Fibroblast of the aortic adventitia (primary cell): ENCODE measurements around the gene MAS1. TPM values are rescaled to one million over a fixed set of nuclear protein-coding genes. Genes with fewer than 3 reads are reported as not detected.

Experiments used
- DNase-seq: peaks from one replicate; pipeline ENCODE4 v3.0.0-alpha.2; 2010; ENCODE audit warnings: low read depth
- H3K4me3 ChIP-seq: 2 replicates; pipeline ENCODE4 v1.5.1; 2011; ENCODE audit warnings: low read depth, mild to moderate bottlenecking, control low read depth, low read length, moderate library complexity
- total RNA-seq: library from RNA; depleted of rRNA; stranded (reverse); fragments of >200 nt; gene quantifications from 2 replicates; pipeline ENCODE4 v1.2.3, GENCODE V29; 2012; ENCODE audit warnings: low replicate concordance
- TF ChIP-seq, protein P1 (sequence below): IDR thresholded peaks from 2 replicates; pipeline ENCODE4 v1.5.1; 2011; ENCODE audit warnings: mild to moderate bottlenecking, low read length, control low read depth, inconsistent platforms; ENCODE audit not compliant: insufficient read depth

The MAS1 gene
- total RNA-seq, 1 donor, result under 0.01 TPM

DNA sequence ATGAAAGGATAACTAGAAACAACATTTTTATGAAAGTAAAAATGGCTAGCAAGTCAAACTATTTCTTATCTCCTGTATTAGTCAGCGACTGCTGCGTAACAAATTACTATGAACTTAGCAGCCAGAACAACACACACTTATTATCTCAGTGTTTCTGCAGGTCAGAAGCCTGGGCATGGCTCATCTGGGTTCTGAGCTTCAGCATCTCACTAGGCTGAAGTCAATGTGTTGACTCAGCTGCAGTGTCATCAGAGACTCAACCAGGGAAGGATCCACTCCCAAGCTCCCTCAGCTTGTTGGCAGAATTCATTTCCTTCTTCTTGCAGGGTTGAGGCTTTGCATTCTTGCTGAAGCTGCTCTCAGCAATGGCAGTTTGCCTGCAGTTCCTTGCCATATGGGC lies 44.8 kb downstream of the MAS1 start:
- no peak overlapping the region for H3K4me3 ChIP-seq
- TF ChIP-seq, protein P1, sequence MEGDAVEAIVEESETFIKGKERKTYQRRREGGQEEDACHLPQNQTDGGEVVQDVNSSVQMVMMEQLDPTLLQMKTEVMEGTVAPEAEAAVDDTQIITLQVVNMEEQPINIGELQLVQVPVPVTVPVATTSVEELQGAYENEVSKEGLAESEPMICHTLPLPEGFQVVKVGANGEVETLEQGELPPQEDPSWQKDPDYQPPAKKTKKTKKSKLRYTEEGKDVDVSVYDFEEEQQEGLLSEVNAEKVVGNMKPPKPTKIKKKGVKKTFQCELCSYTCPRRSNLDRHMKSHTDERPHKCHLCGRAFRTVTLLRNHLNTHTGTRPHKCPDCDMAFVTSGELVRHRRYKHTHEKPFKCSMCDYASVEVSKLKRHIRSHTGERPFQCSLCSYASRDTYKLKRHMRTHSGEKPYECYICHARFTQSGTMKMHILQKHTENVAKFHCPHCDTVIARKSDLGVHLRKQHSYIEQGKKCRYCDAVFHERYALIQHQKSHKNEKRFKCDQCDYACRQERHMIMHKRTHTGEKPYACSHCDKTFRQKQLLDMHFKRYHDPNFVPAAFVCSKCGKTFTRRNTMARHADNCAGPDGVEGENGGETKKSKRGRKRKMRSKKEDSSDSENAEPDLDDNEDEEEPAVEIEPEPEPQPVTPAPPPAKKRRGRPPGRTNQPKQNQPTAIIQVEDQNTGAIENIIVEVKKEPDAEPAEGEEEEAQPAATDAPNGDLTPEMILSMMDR, result no peak
- peak; percentile 99 for DNase-seq

DNA sequence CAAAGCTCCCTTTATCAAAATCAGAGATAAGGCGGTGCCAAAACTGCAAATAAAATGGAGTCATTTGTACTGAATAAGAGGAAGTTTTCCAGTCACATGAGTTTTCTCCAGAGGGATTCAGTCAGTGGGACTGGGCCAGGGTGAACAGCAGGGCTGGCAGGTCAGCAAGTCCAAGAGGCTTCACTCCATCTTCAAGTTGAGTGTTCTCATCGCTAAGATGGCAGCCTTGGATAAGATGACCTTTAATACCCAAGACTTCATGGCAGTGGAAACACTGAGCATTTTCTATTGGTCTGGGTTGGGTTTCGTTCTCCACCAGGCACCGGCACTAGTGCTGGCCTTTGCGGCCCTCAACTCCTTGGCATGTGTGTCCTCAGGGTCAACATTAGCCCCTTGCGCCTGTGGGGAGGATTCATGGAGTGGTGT lies 48.8 kb downstream of the MAS1 start:
- no peak overlapping the region for H3K4me3 ChIP-seq
- TF ChIP-seq, protein P1, result no peak
- peak; percentile 90 for DNase-seq

Other genes starting within 250 kb of the MAS1 start
- gene SOD2, start 197.7 kb upstream of the MAS1 start, total RNA-seq, result 184 and 504 TPM in 2 replicates
- 71.9 and 103 TPM in 2 replicates for gene WTAP, start 163.5 kb upstream of the MAS1 start, total RNA-seq
- gene ACAT2, start 128.9 kb upstream of the MAS1 start, total RNA-seq, result 22.1 and 66.2 TPM in 2 replicates
- 203 and 249 TPM in 2 replicates for gene TCP1, start 101.4 kb upstream of the MAS1 start, total RNA-seq
- 70.6 and 103 TPM in 2 replicates for gene MRPL18, start 100.5 kb upstream of the MAS1 start, total RNA-seq
- not detected in 2 replicates for gene PNLDC1, start 90.7 kb upstream of the MAS1 start, total RNA-seq
- gene IGF2R, start 78.1 kb downstream of the MAS1 start, total RNA-seq, result 112 and 133 TPM in 2 replicates
- 0.09 and 5.8 TPM in 2 replicates for gene SLC22A1, start 230.8 kb downstream of the MAS1 start, total RNA-seq